Vagina (tissue), 2 donors: ENCODE results near the gene STX1A.

Experiments used
- POLR2A ChIP-seq, 2 donors: fragments of 450-650 bp; IDR thresholded peaks; one replicate each; pipeline ENCODE4 v1.6.1; 2017; ENCODE audit warnings: antibody characterized with exemption in 2 of 2, mild to moderate bottlenecking in 2 of 2, moderate library complexity in 2 of 2
- POLR2AphosphoS5 ChIP-seq, 2 donors: sonication (generic); formaldehyde crosslinking; IDR thresholded peaks; one replicate each; pipeline ENCODE4 v1.9.0; 2017; ENCODE audit warnings: antibody characterized with exemption in 2 of 2, mild to moderate bottlenecking in 2 of 2, low read depth in 1 of 2; ENCODE audit not compliant: insufficient read depth in 1 of 2
- TF ChIP-seq, protein P1 (sequence below), 3 experiments: fragments of 450-650 bp in 2 of 3; fragments of 200-600 bp in 1 of 3; sonication (generic) in 1 of 3; IDR thresholded peaks; one replicate each; pipeline ENCODE4 v1.5.1; 2017 to 2019; ENCODE audit warnings: antibody characterized with exemption in 3 of 3, mild to moderate bottlenecking in 2 of 3, moderate library complexity in 2 of 3

DNA sequence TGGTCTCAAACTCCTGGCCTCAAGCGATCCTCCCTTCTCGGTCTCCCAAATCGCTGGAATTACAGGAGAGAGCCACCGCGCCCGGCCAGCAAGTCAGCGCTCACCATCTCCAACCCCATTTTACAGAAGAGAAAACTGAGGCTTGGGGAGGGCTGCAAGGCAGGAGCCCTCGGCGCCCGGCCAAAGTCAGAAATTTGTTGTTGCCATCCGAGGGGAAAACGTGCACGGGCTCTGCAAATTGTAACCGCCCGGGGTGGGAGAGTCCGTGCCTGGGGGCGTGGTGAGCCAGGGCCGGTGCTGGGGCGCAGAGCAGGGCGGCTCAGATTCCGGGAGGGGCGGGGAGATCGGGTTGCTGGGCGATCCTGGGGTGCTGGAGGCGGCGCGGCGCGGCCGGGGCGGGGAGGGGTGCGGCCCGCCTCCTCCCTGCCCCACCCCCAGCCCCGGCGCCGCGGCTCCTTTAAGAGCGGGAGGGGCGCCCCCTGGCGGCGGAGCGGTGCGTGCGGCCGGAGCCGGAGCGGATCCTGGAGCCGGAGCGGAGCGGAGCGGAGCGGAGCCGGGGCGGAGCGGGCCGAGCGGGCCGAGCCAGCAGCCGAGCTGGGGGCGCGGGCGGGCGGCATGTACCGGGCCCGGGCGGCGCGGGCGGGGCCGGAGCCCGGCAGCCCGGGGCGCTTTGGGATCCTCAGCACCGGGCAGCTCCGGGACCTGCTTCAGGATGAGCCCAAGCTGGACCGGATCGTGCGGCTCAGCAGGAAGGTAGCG lies 51.9 kb downstream of the STX1A start, which contains the start of gene VPS37D:
- TF ChIP-seq POLR2A (IDR thresholded peaks at IDR 0.05) (peak in 1 of 2 donors; percentile 38), POLR2AphosphoS5 (IDR thresholded peaks at IDR 0.05; ENCODE audit: insufficient read depth in 1 of 2, low read depth in 1 of 2) (no peak)
- TF ChIP-seq, protein P1, sequence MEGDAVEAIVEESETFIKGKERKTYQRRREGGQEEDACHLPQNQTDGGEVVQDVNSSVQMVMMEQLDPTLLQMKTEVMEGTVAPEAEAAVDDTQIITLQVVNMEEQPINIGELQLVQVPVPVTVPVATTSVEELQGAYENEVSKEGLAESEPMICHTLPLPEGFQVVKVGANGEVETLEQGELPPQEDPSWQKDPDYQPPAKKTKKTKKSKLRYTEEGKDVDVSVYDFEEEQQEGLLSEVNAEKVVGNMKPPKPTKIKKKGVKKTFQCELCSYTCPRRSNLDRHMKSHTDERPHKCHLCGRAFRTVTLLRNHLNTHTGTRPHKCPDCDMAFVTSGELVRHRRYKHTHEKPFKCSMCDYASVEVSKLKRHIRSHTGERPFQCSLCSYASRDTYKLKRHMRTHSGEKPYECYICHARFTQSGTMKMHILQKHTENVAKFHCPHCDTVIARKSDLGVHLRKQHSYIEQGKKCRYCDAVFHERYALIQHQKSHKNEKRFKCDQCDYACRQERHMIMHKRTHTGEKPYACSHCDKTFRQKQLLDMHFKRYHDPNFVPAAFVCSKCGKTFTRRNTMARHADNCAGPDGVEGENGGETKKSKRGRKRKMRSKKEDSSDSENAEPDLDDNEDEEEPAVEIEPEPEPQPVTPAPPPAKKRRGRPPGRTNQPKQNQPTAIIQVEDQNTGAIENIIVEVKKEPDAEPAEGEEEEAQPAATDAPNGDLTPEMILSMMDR (IDR thresholded peaks at IDR 0.05), result peak; percentile 47 to 65 (median 55)
